ENCODE measurements around the gene GDF3. TPM values are rescaled to one million over a fixed set of nuclear protein-coding genes. Genes with fewer than 3 reads are reported as not detected.

Gene GDF3
- total and polyA plus RNA-seq, 2 experiments from 2014 or later, result 15.3 to 31.7 TPM

GRCh38 chr12:7679251-7680045 is 16.1 kb downstream of the GDF3 start:
- Mint-ChIP-seq H3K27me3 (ENCODE audit: insufficient read depth, low read depth, poor library complexity) (peaks cover 2% of the 10 kb centered on the region), H3K27ac (no peak overlapping the region; the same call in none of the 2 replicates), H3K4me3 (no peak overlapping the region), H3K4me1 (peaks cover 19% of the 10 kb centered on the region), H3K9me3 (no peaks in the 10 kb centered on the region), H3K36me3 (ENCODE audit: low read depth) (no peaks in the 10 kb centered on the region)
- H3F3A ChIP-seq (replicated peaks; ENCODE audit: low read depth), result peaks cover 10% of the 10 kb centered on the region; the same call in 1 of the 2 replicates
- no peaks in the 10 kb centered on the region for H4K20me1 ChIP-seq (replicated peaks; ENCODE audit: insufficient read depth)
- no peaks in the 10 kb centered on the region for H3K79me2 ChIP-seq (replicated peaks; ENCODE audit: insufficient read depth)
- no peaks in the 10 kb centered on the region for H3K9me2 ChIP-seq (ENCODE audit: insufficient read depth)
- no peak for DNase-seq (ENCODE audit: low spot score)
- H2AFZ ChIP-seq, result peak overlapping the region; percentile 1; the same call in 1 of the 2 replicates
- H3K27ac ChIP-seq (ENCODE audit: low read depth), result no peak overlapping the region
- H3K4me2 ChIP-seq, result no peak overlapping the region
- H3K4me1 ChIP-seq (ENCODE audit: insufficient read depth), result peaks cover 14% of the 10 kb centered on the region
- no peak overlapping the region for H3K4me3 ChIP-seq
- H3K27me3 ChIP-seq (ENCODE audit: insufficient read depth), result no peaks in the 10 kb centered on the region
- 0 out of 4 replicates have a peak, but pooled peaks of 1 of the 2 experiments have one; percentile 0 for TF ChIP-seq CTCF (conservative IDR thresholded peaks at IDR 0.05; ENCODE audit: low read depth in 2 of 2)
- TF ChIP-seq ZNF331 (CRISPR knock-in tag; IDR thresholded peaks at IDR 0.05; ENCODE audit: low read depth), result no peak
- ATAC-seq, result no peak
- no peaks in the 10 kb centered on the region; the same call in 1 of the 2 replicates for H3K36me3 ChIP-seq (ENCODE audit: insufficient read depth)

DNA sequence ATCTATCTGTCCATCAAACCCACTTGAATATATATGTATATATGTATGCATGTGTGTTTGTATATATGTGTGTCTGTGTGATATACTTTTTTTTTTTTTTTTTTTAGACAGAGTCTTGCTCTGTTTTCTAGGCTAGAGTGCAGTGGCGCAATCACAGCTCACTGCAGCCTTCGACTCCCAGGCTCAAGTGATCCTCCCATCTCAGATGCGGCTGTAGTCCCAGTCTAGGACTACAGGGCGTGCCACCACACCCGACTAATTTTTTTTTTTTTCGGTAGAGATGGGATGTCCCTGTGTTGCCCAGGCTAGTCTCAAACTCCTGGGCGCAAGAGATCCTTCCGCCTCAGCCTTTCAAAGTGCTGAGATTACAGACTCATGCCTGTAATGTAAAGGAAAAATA is 16.8 kb downstream of the GDF3 start:
- Histone ChIP-seq H3K4me3 (no peak overlapping the region), H4K20me1 (replicated peaks; ENCODE audit: insufficient read depth) (no peaks in the 10 kb centered on the region), H3K79me2 (replicated peaks; ENCODE audit: insufficient read depth) (no peaks in the 10 kb centered on the region), H3K4me2 (no peak overlapping the region), H3K9me2 (ENCODE audit: insufficient read depth) (no peaks in the 10 kb centered on the region), H3K36me3 (ENCODE audit: insufficient read depth) (no peaks in the 10 kb centered on the region; the same call in 1 of the 2 replicates), H2AFZ (peak overlapping the region; percentile 1; the same call in 1 of the 2 replicates), H3K27me3 (ENCODE audit: insufficient read depth) (no peaks in the 10 kb centered on the region), H3K4me1 (ENCODE audit: insufficient read depth) (peaks cover 14% of the 10 kb centered on the region), H3F3A (replicated peaks; ENCODE audit: low read depth) (peaks cover 10% of the 10 kb centered on the region; the same call in 1 of the 2 replicates), H3K27ac (ENCODE audit: low read depth) (no peak overlapping the region)
- no peak for DNase-seq (ENCODE audit: low spot score)
- ATAC-seq, result no peak
- H3K27me3 Mint-ChIP-seq (ENCODE audit: insufficient read depth, low read depth, poor library complexity), result peaks cover 2% of the 10 kb centered on the region
- H3K4me1 Mint-ChIP-seq, result peaks cover 19% of the 10 kb centered on the region
- H3K36me3 Mint-ChIP-seq (ENCODE audit: low read depth), result no peaks in the 10 kb centered on the region
- no peak overlapping the region for H3K4me3 Mint-ChIP-seq
- H3K27ac Mint-ChIP-seq, result no peak overlapping the region
- H3K9me3 Mint-ChIP-seq, result no peaks in the 10 kb centered on the region
- TF ChIP-seq EZH2phosphoT487 (IDR thresholded peaks at IDR 0.05; ENCODE audit: unreplicated experiment), result no peak
- no peak for TF ChIP-seq ZNF331 (CRISPR knock-in tag; IDR thresholded peaks at IDR 0.05; ENCODE audit: low read depth)
- no peak for TF ChIP-seq POLR2AphosphoS5 (IDR thresholded peaks at IDR 0.05; ENCODE audit: low read depth)
- no peak for TF ChIP-seq CREB1 (CRISPR knock-in tag; IDR thresholded peaks at IDR 0.05; ENCODE audit: low read depth)
- TF ChIP-seq EZH2 (IDR thresholded peaks at IDR 0.05; ENCODE audit: low read depth, unreplicated experiment), result no peak
- no peak for TF ChIP-seq ZNF462 (CRISPR knock-in tag; IDR thresholded peaks at IDR 0.05)
- TF ChIP-seq, protein P1, sequence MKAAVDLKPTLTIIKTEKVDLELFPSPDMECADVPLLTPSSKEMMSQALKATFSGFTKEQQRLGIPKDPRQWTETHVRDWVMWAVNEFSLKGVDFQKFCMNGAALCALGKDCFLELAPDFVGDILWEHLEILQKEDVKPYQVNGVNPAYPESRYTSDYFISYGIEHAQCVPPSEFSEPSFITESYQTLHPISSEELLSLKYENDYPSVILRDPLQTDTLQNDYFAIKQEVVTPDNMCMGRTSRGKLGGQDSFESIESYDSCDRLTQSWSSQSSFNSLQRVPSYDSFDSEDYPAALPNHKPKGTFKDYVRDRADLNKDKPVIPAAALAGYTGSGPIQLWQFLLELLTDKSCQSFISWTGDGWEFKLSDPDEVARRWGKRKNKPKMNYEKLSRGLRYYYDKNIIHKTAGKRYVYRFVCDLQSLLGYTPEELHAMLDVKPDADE (IDR thresholded peaks at IDR 0.05), result no peak
